Endodermal cell (in vitro differentiated cells): ENCODE data around the gene SOHLH2. TPM values are rescaled to one million over a fixed set of nuclear protein-coding genes. Genes with fewer than 3 reads are reported as not detected.

Experiments used
- DNase-seq: peaks from one replicate; pipeline ENCODE4 v3.0.0-alpha.2; 2017
- H3K27ac ChIP-seq: 2 replicates; pipeline ENCODE4 v1.5.1; 2013; ENCODE audit warnings: mild to moderate bottlenecking, low read depth, low read length, moderate library complexity
- H3K27me3 ChIP-seq: 2 replicates; pipeline ENCODE4 v1.6.1; 2013; ENCODE audit warnings: mild to moderate bottlenecking, low read length, moderate library complexity; ENCODE audit not compliant: insufficient read depth, control insufficient read depth, poor library complexity, severe bottlenecking
- H3K36me3 ChIP-seq: 2 replicates; pipeline ENCODE4 v1.7.0; 2013; ENCODE audit warnings: mild to moderate bottlenecking, low read length, moderate library complexity; ENCODE audit not compliant: control insufficient read depth, insufficient read depth
- H3K4me1 ChIP-seq: one replicate; pipeline ENCODE4 v1.7.0; 2013; ENCODE audit warnings: low read length; ENCODE audit not compliant: control insufficient read depth, insufficient read depth
- H3K4me3 ChIP-seq: 2 replicates; pipeline ENCODE4 v1.5.1; 2013; ENCODE audit warnings: mild to moderate bottlenecking, low read length, moderate library complexity
- H3K9ac ChIP-seq: 2 replicates; pipeline ENCODE4 v1.6.1; 2013; ENCODE audit warnings: mild to moderate bottlenecking, low read length, moderate library complexity; ENCODE audit not compliant: poor library complexity, severe bottlenecking; ENCODE audit errors: extremely low read depth
- H3K9me3 ChIP-seq: 2 replicates; pipeline ENCODE4 v1.6.1; 2013; ENCODE audit warnings: mild to moderate bottlenecking, low read length, moderate library complexity; ENCODE audit not compliant: control insufficient read depth
- H3K27ac Mint-ChIP-seq: 2 replicates; pipeline ENCODE4 v1.8.0; 2020; ENCODE audit warnings: mixed read lengths
- H3K27me3 Mint-ChIP-seq: 2 replicates; pipeline ENCODE4 v1.8.0; 2021; ENCODE audit warnings: mild to moderate bottlenecking, mixed read lengths; ENCODE audit not compliant: insufficient read depth
- H3K36me3 Mint-ChIP-seq: 2 replicates; pipeline ENCODE4 v1.8.0; 2020; ENCODE audit warnings: low read depth, mixed read lengths
- H3K4me1 Mint-ChIP-seq: 2 replicates; pipeline ENCODE4 v1.8.0; 2020; ENCODE audit warnings: mixed read lengths
- H3K4me3 Mint-ChIP-seq: 2 replicates; pipeline ENCODE4 v1.8.0; 2020; ENCODE audit warnings: mild to moderate bottlenecking, moderate library complexity, mixed read lengths
- H3K9me3 Mint-ChIP-seq: 2 replicates; pipeline ENCODE4 v1.8.0; 2020; ENCODE audit warnings: mild to moderate bottlenecking, mixed read lengths
- CTCF ChIP-seq: fragments of 200-600 bp; sonication (generic); conservative IDR thresholded peaks from 2 replicates; pipeline ENCODE4 v1.5.0; 2021; ENCODE audit warnings: antibody characterized with exemption, mild to moderate bottlenecking
- WGBS, 2 experiments: methylation state at CpG; one replicate each; pipeline versions ENCODE4 v1.1.5 to v1.1.7; 2013; ENCODE audit warnings: missing lambda C conversion rate in 2 of 2, mixed read lengths in 1 of 2; ENCODE audit not compliant: insufficient coverage in 1 of 2, insufficient read length in 1 of 2; 5-methylcytosine and 5-hydroxymethylcytosine counted together
- total RNA-seq, 2 donors: library from RNA; stranded (reverse); fragmentation: NEBNext Ultra II Directional in 1 of 2; extraction: Animal tissue kit (Norgen Biotek cat#: 25700) in 1 of 2; gene quantifications; 2 replicates in 1 of 2; 3 replicates in 1 of 2; pipeline ENCODE4 v1.2.1, GENCODE V29; 2021

The SOHLH2 gene
- total RNA-seq, 2 donors from 2014 or later = 2.1 to 14.2 TPM

GRCh38 chr13:36259361-36260137 is 45.2 kb upstream of the SOHLH2 start:
- no peak overlapping the region for H3K27ac Mint-ChIP-seq
- Histone ChIP-seq H3K27ac (no peak overlapping the region), H3K36me3 (no peaks in the 10 kb centered on the region), H3K4me1 (no peaks in the 10 kb centered on the region), H3K9ac (no peak overlapping the region), H3K9me3 (peaks cover 7% of the 10 kb centered on the region), H3K4me3 (no peak overlapping the region), H3K27me3 (no peaks in the 10 kb centered on the region)
- 96 to 100% methylated on average over 7 to 8 of the region's 8 CpGs for WGBS, 2 experiments
- DNase-seq = no peak
- H3K36me3 Mint-ChIP-seq = no peaks in the 10 kb centered on the region
- H3K4me3 Mint-ChIP-seq = no peak overlapping the region
- H3K4me1 Mint-ChIP-seq = peaks cover 10% of the 10 kb centered on the region
- no peak for TF ChIP-seq CTCF
- H3K27me3 Mint-ChIP-seq = no peaks in the 10 kb centered on the region
- no peaks in the 10 kb centered on the region for H3K9me3 Mint-ChIP-seq

GRCh38 chr13:36258831-36259230 is 44.5 kb upstream of the SOHLH2 start:
- Mint-ChIP-seq H3K4me3 (no peak overlapping the region), H3K27ac (no peak overlapping the region), H3K4me1 (peaks cover 10% of the 10 kb centered on the region), H3K27me3 (no peaks in the 10 kb centered on the region), H3K36me3 (no peaks in the 10 kb centered on the region), H3K9me3 (no peaks in the 10 kb centered on the region)
- no peak overlapping the region for H3K27ac ChIP-seq
- no peak overlapping the region for H3K4me3 ChIP-seq
- TF ChIP-seq CTCF = peak; percentile 34
- no peaks in the 10 kb centered on the region for H3K36me3 ChIP-seq
- 93 to 94% methylated on average over 8 of the region's 8 CpGs for WGBS, 2 experiments
- H3K9ac ChIP-seq = no peak overlapping the region
- H3K4me1 ChIP-seq = no peaks in the 10 kb centered on the region
- peaks cover 7% of the 10 kb centered on the region for H3K9me3 ChIP-seq
- DNase-seq = no peak
- no peaks in the 10 kb centered on the region for H3K27me3 ChIP-seq

- Mint-ChIP-seq H3K9me3 (peaks cover 8% of the 10 kb centered on the region), H3K4me1 (peaks cover 14% of the 10 kb centered on the region), H3K36me3 (peaks cover 13% of the 10 kb centered on the region), H3K27me3 (no peaks in the 10 kb centered on the region), H3K27ac (no peak overlapping the region), H3K4me3 (no peak overlapping the region)
- Histone ChIP-seq H3K36me3 (no peaks in the 10 kb centered on the region), H3K4me1 (no peaks in the 10 kb centered on the region), H3K4me3 (no peak overlapping the region), H3K27ac (no peak overlapping the region), H3K9ac (no peak overlapping the region), H3K27me3 (no peaks in the 10 kb centered on the region), H3K9me3 (peaks cover 14% of the 10 kb centered on the region)
- DNase-seq = no peak
- TF ChIP-seq CTCF = no peak
These were observed 37.2 kb upstream of the SOHLH2 start for GRCh38 chr13:36251526-36251925.
